HG02588 (cell line): ENCODE measurements around the gene RHOC.

ENCODE experiments used
- ATAC-seq: cut with Tn5 transposase; IDR thresholded peaks from one replicate; pipeline ENCODE4 v1.9.1; 2021; ENCODE audit warnings: mild to moderate bottlenecking, moderate library complexity; ENCODE audit not compliant: unreplicated experiment

The RHOC gene

GRCh38 chr1:112686835-112687234 is 20.1 kb downstream of the RHOC start:
- ATAC-seq, result no peak

- ATAC-seq, result no peak
Measured at GRCh38 chr1:112686417-112686816, 20.5 kb downstream of the RHOC start.

- no peak for ATAC-seq
Measured at GRCh38 chr1:112685913-112686312, 21.0 kb downstream of the RHOC start.

- no peak for ATAC-seq
Measured at GRCh38 chr1:112678605-112679004, 28.3 kb downstream of the RHOC start.

- no peak for ATAC-seq
Measured at GRCh38 chr1:112677501-112677900, 29.4 kb downstream of the RHOC start.

- no peak for ATAC-seq
Measured at GRCh38 chr1:112676543-112676942, 30.4 kb downstream of the RHOC start.

- ATAC-seq, result no peak
Measured at GRCh38 chr1:112675728-112676381, 31.1 kb downstream of the RHOC start.

- ATAC-seq, result peak; percentile 33
Measured at GRCh38 chr1:112674986-112675727, 31.8 kb downstream of the RHOC start.

- ATAC-seq, result peak; percentile 62
Measured at GRCh38 chr1:112674440-112674985, 32.4 kb downstream of the RHOC start, which contains the start of gene MOV10. Gene MOV10, plus strand, starts transcription at chr1:112674659. Its CDS starts 254 bp downstream, at chr1:112674913.

- ATAC-seq, result no peak
Measured at GRCh38 chr1:112673592-112674439, 33.1 kb downstream of the RHOC start.

- ATAC-seq, result no peak
Measured at GRCh38 chr1:112672842-112673241, 34.1 kb downstream of the RHOC start.

GRCh38 chr1:112672009-112672408 is 34.9 kb downstream of the RHOC start:
- no peak for ATAC-seq

- no peak for ATAC-seq
Measured at GRCh38 chr1:112666946-112667345, 40.0 kb downstream of the RHOC start.

GRCh38 chr1:112665857-112666256 is 41.1 kb downstream of the RHOC start:
- no peak for ATAC-seq

GRCh38 chr1:112651205-112651604 is 55.7 kb downstream of the RHOC start:
- ATAC-seq, result no peak
